Mesendoderm (in vitro differentiated cells): ENCODE measurements around the gene UBB.

Experiments
- DNase-seq: peaks from one replicate; pipeline ENCODE4 v3.0.0; 2013
- H2AK5ac ChIP-seq: 2 replicates; pipeline ENCODE4 v1.6.1; 2013; ENCODE audit warnings: low read length, inconsistent platforms
- H2BK120ac ChIP-seq: 2 replicates; pipeline ENCODE4 v1.6.1; 2013; ENCODE audit warnings: low read depth, mild to moderate bottlenecking, low read length, moderate library complexity, mixed read lengths
- H2BK15ac ChIP-seq: replicated peaks from 2 replicates; pipeline ENCODE4 v1.6.1; 2013; ENCODE audit warnings: low read depth, mild to moderate bottlenecking, moderate library complexity
- H2BK5ac ChIP-seq: 2 replicates; pipeline ENCODE4 v1.6.1; 2013; ENCODE audit warnings: low read length, inconsistent platforms
- H3K18ac ChIP-seq: 2 replicates; pipeline ENCODE4 v1.6.1; 2013; ENCODE audit warnings: mild to moderate bottlenecking, low read length, mixed read lengths
- H3K23ac ChIP-seq: one replicate; pipeline ENCODE4 v1.6.1; 2013; ENCODE audit warnings: low read length
- H3K27ac ChIP-seq: 2 replicates; pipeline ENCODE4 v1.5.1; 2013; ENCODE audit warnings: low read depth, mild to moderate bottlenecking, inconsistent platforms, low read length, moderate library complexity
- H3K27me3 ChIP-seq: 2 replicates; pipeline ENCODE4 v1.6.1; 2013; ENCODE audit warnings: low read length, control low read depth, mild to moderate bottlenecking, inconsistent platforms; ENCODE audit not compliant: insufficient read depth, poor library complexity
- H3K36me3 ChIP-seq: 2 replicates; pipeline ENCODE4 v1.6.1; 2013; ENCODE audit warnings: low read length, inconsistent platforms; ENCODE audit not compliant: control insufficient read depth, insufficient read depth
- H3K4ac ChIP-seq: one replicate; pipeline ENCODE4 v1.6.1; 2013; ENCODE audit warnings: low read depth, mild to moderate bottlenecking, low read length, moderate library complexity
- H3K4me1 ChIP-seq: 2 replicates; pipeline ENCODE4 v1.6.1; 2013; ENCODE audit warnings: low read depth, low read length, inconsistent platforms; ENCODE audit not compliant: control insufficient read depth
- H3K4me2 ChIP-seq: 2 replicates; pipeline ENCODE4 v1.6.1; 2013; ENCODE audit warnings: low read length
- H3K4me3 ChIP-seq: 2 replicates; pipeline ENCODE4 v1.5.1; 2013; ENCODE audit warnings: mild to moderate bottlenecking, low read length
- H3K56ac ChIP-seq: one replicate; pipeline ENCODE4 v1.6.1; 2013; ENCODE audit warnings: low read length
- H3K79me1 ChIP-seq: 2 replicates; pipeline ENCODE4 v1.6.1; 2013; ENCODE audit warnings: low read length, inconsistent platforms
- H3K79me2 ChIP-seq: 2 replicates; pipeline ENCODE4 v1.6.1; 2013; ENCODE audit warnings: mild to moderate bottlenecking, low read length; ENCODE audit not compliant: control insufficient read depth, insufficient read depth
- H3K9ac ChIP-seq: 2 replicates; pipeline ENCODE4 v1.6.1; 2013; ENCODE audit warnings: low read length, inconsistent platforms
- H4K5ac ChIP-seq: one replicate; pipeline ENCODE4 v1.6.1; 2013; ENCODE audit warnings: low read length
- H4K8ac ChIP-seq: one replicate; pipeline ENCODE4 v1.6.1; 2013; ENCODE audit warnings: low read depth, mild to moderate bottlenecking, control low read depth, low read length, moderate library complexity
- WGBS: extraction: QIAGEN DNeasy Blood & Tissue Kit; methylation state at CpG from one replicate; pipeline ENCODE4 v1.1.7; 2013; ENCODE audit warnings: low lambda C conversion rate, missing lambda C conversion rate; ENCODE audit not compliant: insufficient coverage; ENCODE audit errors: extremely low coverage; 5-methylcytosine and 5-hydroxymethylcytosine counted together

UBB gene

GRCh38 chr17:16352303-16352666, 28.6 kb upstream of the UBB start:
- H3K4me3 ChIP-seq = peak overlapping the region; percentile 85
- H3K56ac ChIP-seq = peak overlapping the region; percentile 94
- no peak overlapping the region for H2BK5ac ChIP-seq
- H3K4me1 ChIP-seq = peaks cover 2% of the 10 kb centered on the region
- WGBS = no CpG with 5 or more reads among the region's 25 CpGs
- H3K9ac ChIP-seq = peak overlapping the region; percentile 89
- peaks cover 2% of the 10 kb centered on the region for H3K79me1 ChIP-seq
- H3K27me3 ChIP-seq = no peaks in the 10 kb centered on the region
- peak overlapping the region; percentile 90 for H3K4ac ChIP-seq
- peak overlapping the region; percentile 37 for H3K23ac ChIP-seq
- peak overlapping the region; percentile 47 for H4K5ac ChIP-seq
- H2BK120ac ChIP-seq = no peak overlapping the region
- H3K79me2 ChIP-seq = peaks cover 10% of the 10 kb centered on the region
- no peak overlapping the region for H2BK15ac ChIP-seq
- no peak overlapping the region for H2AK5ac ChIP-seq
- H4K8ac ChIP-seq = no peak overlapping the region
- H3K27ac ChIP-seq = no peak overlapping the region
- peak; percentile 84 for DNase-seq
- peaks cover 8% of the 10 kb centered on the region for H3K36me3 ChIP-seq
- peak overlapping the region; percentile 74 for H3K4me2 ChIP-seq
- peak overlapping the region; percentile 94 for H3K18ac ChIP-seq

GRCh38 chr17:16352667-16353316, 28.1 kb upstream of the UBB start:
- peak; percentile 77 for DNase-seq
- H3K4me3 ChIP-seq = peak overlapping the region; percentile 85
- no peaks in the 10 kb centered on the region for H3K27me3 ChIP-seq
- peaks cover 10% of the 10 kb centered on the region for H3K79me2 ChIP-seq
- H3K4me2 ChIP-seq = peak overlapping the region; percentile 74
- peak overlapping the region; percentile 13 for H2BK120ac ChIP-seq
- H3K36me3 ChIP-seq = peaks cover 8% of the 10 kb centered on the region
- H2BK5ac ChIP-seq = peak overlapping the region; percentile 55
- peak overlapping the region; percentile 90 for H3K4ac ChIP-seq
- H3K18ac ChIP-seq = peak overlapping the region; percentile 94
- peak overlapping the region; percentile 89 for H3K9ac ChIP-seq
- WGBS = no CpG with 5 or more reads among the region's 75 CpGs
- H3K23ac ChIP-seq = peak overlapping the region; percentile 66
- H2BK15ac ChIP-seq = no peak overlapping the region
- H3K56ac ChIP-seq = peak overlapping the region; percentile 94
- H3K79me1 ChIP-seq = peaks cover 2% of the 10 kb centered on the region
- H3K4me1 ChIP-seq = peaks cover 2% of the 10 kb centered on the region
- peak overlapping the region; percentile 30 for H4K8ac ChIP-seq
- no peak overlapping the region for H4K5ac ChIP-seq
- no peak overlapping the region for H2AK5ac ChIP-seq
- peak overlapping the region; percentile 75 for H3K27ac ChIP-seq

GRCh38 chr17:16353317-16354174, 27.3 kb upstream of the UBB start, which contains the start of gene CENPV:
Gene CENPV (minus strand): TSS chr17:16353469. CDS start chr17:16353436, 33 bp downstream.
- Histone ChIP-seq H3K4me2 (peak within 1 kb of the TSS; percentile 74), H3K27ac (peak within 1 kb of the TSS; percentile 75), H3K36me3 (peaks cover 6% of the 10 kb centered on the region), H3K79me2 (peaks cover 10% of the 10 kb centered on the region), H3K9ac (peak within 1 kb of the TSS; percentile 89), H3K23ac (peak within 1 kb of the TSS; percentile 66), H2BK5ac (peak within 1 kb of the TSS; percentile 55), H2BK120ac (peak within 1 kb of the TSS; percentile 13), H2AK5ac (no peak within 1 kb of the TSS), H3K4ac (peak within 1 kb of the TSS; percentile 90), H2BK15ac (no peak within 1 kb of the TSS), H3K4me1 (peaks cover 2% of the 10 kb centered on the region), H4K8ac (peak within 1 kb of the TSS; percentile 30), H4K5ac (peak within 1 kb of the TSS; percentile 47), H3K56ac (peak within 1 kb of the TSS; percentile 94), H3K4me3 (peak within 1 kb of the TSS; percentile 85), H3K79me1 (peaks cover 2% of the 10 kb centered on the region), H3K27me3 (no peaks in the 10 kb centered on the region), H3K18ac (peak within 1 kb of the TSS; percentile 94)
- WGBS = no CpG with 5 or more reads among the region's 83 CpGs
- peak; percentile 89 for DNase-seq

GRCh38 chr17:16354585-16354984, 26.3 kb upstream of the UBB start:
- Histone ChIP-seq H3K4me1 (peaks cover 2% of the 10 kb centered on the region), H3K56ac (peak overlapping the region; percentile 42), H3K4me3 (no peak overlapping the region), H3K27ac (no peak overlapping the region), H3K9ac (no peak overlapping the region), H3K79me2 (peaks cover 8% of the 10 kb centered on the region), H3K4me2 (no peak overlapping the region), H2BK120ac (no peak overlapping the region), H3K27me3 (no peaks in the 10 kb centered on the region), H3K23ac (no peak overlapping the region), H3K36me3 (peaks cover under 1% of the 10 kb centered on the region), H4K5ac (no peak overlapping the region), H2BK5ac (no peak overlapping the region), H2AK5ac (no peak overlapping the region), H4K8ac (no peak overlapping the region), H3K4ac (no peak overlapping the region), H3K18ac (no peak overlapping the region), H3K79me1 (peaks cover under 1% of the 10 kb centered on the region), H2BK15ac (no peak overlapping the region)
- no CpG with 5 or more reads among the region's 14 CpGs for WGBS
- no peak for DNase-seq

- H3K36me3 ChIP-seq = no peaks in the 10 kb centered on the region
- no peak for DNase-seq
- no peak overlapping the region for H4K5ac ChIP-seq
- H4K8ac ChIP-seq = no peak overlapping the region
- H2BK5ac ChIP-seq = no peak overlapping the region
- no peak overlapping the region for H3K56ac ChIP-seq
- H3K9ac ChIP-seq = no peak overlapping the region
- no peak overlapping the region for H3K4me2 ChIP-seq
- no peaks in the 10 kb centered on the region for H3K27me3 ChIP-seq
- no peak overlapping the region for H3K18ac ChIP-seq
- peaks cover 2% of the 10 kb centered on the region for H3K4me1 ChIP-seq
- H3K79me1 ChIP-seq = no peaks in the 10 kb centered on the region
- no peak overlapping the region for H2BK120ac ChIP-seq
- no peak overlapping the region for H2AK5ac ChIP-seq
- no peak overlapping the region for H3K4ac ChIP-seq
- no peak overlapping the region for H3K4me3 ChIP-seq
- H3K23ac ChIP-seq = no peak overlapping the region
- H3K79me2 ChIP-seq = no peaks in the 10 kb centered on the region
- H2BK15ac ChIP-seq = no peak overlapping the region
- no peak overlapping the region for H3K27ac ChIP-seq
Observed at GRCh38 chr17:16358394-16358793, 22.5 kb upstream of the UBB start.
